GM21825 (cell line): ENCODE data around the gene ARSA.
A peak's percentile ranks its signal among the peaks of the same experiment; 100 is the strongest.
"Not testable (repeated sequence)": the region's sequence is repeated elsewhere in the genome, so short reads cannot be mapped to it uniquely, and the experiment has no call there.

Experiments used
- ATAC-seq: cut with Tn5 transposase; IDR thresholded peaks from one replicate; pipeline ENCODE4 v1.9.1; 2021; ENCODE audit warnings: mild to moderate bottlenecking, moderate library complexity; ENCODE audit not compliant: unreplicated experiment

The ARSA gene

DNA sequence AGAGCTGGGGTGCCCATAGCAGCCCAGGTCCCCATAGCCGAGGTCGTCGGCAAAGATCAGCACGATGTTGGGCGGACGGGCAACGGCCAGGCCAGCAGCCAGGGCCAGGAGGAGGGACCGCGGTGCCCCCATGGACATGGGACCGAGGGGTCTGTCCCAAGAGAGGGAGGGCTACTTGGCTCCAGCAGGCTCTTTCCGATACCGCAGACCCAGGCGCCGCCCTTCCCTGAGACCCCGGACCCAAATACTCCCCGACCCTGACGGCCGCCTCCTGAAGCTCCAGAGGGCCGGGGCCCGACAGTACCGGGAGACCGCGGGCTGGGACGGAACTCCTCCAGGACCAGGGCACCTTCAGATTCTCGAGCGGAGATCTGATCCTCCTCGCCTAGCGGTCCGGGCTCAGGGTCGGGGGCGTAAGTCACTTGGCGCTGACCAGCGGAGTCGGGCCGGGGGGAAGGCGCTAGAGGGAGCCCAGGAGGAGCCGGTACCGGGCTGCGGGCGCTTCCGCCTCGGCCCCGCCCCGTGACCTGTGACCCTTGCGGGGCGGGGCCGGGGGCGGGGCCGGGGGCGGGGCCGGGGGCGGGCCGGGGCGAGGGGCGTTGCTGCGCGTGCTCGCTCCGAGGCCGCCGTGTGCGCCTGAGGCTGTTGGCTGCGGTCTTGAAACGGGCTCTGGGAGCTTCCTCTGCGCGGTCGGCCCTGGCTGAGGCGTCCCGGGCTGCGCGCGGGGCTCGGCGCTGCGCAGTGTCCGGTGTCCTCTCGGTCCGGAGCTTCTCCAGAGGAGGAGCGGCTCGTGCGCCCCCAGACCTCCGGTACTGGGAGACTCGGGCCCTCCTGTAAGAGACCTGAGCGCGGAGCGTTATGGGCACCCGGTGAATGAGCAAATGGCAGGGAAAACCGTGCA is at the start of gene ARSA:
Gene ARSA, minus strand, starts transcription at position 511 of the 901 bp plus-strand sequence. Its CDS starts 373 bp downstream, at position 138.
- peak; percentile 59 for ATAC-seq

DNA sequence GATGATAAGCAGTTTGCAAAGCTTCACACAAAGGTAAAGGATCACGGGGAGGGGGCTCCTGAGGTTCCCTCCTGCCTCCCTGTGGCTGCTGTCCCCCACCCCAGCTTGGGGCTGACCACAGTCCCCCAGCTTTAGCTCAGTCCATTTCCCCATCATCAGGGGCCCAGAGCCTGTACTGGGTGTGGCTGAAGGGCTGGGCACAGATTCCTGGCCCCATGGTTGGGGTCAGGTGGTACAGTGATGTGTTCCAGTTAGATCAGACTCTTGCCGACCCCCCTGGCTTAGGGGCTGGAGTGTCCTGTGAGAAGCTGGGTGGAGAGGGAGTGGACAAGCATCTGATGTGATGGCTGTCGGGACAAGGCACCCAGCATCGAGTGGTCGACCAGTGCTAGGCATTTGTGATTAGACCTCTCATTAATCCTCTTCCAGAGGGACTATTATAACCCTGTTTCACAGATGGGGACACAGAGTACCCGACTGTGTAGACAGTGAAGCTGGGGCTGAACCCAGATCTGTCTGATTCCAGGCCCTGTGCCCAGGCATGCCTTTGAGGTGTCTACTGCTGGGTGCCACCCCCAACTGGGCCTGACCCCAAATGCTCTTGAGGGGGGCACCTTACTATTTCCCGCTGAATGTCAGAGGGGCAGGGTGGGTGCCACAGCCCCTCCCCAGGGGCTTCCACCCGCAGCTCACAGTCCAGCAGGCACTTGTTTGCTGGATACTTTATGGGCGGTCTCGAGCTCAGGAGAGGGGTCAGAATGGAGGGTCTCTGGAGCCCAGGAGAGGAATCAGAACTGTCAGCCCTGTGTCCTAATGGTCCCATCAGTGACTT is 48.9 kb upstream of the ARSA start:
- no peak for ATAC-seq

DNA sequence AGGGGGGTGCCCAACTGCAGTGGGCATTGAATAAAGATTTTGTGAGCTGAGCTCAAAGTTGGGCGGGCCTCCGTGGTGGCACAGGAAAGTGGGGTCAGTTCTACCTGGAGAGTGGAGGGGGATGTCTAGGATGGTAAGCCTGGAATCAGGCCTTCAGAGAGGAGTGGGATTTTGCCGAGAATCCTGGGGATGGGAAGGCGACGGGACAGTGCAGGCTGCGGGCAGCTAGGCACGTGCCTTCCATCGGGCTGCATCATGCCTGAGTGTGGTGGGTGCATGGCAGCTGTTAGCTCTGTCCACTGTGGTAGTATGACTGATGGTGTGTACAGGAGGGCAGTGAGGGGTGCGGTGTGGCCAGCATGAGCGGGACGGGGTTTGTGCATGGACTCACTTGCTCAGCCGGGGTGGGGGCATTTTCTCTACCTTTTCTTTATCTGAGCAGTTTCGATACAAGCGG is 48.3 kb upstream of the ARSA start:
- ATAC-seq: no peak

DNA sequence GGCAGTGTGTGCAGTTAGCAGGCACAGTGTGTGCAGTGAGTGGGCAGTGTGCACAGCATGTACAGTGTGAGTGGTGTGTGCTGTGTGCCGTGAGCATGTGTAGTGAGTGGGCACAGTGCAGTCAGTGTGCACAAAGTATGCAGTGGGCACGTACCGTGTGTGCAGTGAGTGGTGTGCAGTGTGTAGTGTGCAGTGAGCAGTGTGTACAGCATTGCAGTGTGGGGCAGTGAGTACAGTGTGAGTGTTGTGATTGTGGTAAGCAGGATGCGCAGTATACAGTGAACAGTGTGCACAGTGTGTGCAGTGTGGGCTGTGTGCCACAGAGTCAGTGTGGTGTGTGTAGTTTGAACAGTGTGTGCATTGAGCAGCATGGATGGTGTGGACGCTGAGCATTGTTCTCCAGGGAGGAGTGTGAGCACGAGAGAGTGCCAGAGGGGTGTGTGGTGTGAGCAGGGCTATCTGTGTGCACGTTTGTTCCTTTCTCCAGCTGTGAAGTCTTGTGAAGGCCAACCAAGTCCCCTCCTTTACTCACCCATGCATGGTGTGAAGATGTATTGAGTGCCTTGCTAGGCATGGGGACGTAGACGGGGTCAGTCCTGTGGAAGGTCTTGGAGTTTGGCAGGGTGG is 47.7 kb upstream of the ARSA start:
- ATAC-seq: no peak

DNA sequence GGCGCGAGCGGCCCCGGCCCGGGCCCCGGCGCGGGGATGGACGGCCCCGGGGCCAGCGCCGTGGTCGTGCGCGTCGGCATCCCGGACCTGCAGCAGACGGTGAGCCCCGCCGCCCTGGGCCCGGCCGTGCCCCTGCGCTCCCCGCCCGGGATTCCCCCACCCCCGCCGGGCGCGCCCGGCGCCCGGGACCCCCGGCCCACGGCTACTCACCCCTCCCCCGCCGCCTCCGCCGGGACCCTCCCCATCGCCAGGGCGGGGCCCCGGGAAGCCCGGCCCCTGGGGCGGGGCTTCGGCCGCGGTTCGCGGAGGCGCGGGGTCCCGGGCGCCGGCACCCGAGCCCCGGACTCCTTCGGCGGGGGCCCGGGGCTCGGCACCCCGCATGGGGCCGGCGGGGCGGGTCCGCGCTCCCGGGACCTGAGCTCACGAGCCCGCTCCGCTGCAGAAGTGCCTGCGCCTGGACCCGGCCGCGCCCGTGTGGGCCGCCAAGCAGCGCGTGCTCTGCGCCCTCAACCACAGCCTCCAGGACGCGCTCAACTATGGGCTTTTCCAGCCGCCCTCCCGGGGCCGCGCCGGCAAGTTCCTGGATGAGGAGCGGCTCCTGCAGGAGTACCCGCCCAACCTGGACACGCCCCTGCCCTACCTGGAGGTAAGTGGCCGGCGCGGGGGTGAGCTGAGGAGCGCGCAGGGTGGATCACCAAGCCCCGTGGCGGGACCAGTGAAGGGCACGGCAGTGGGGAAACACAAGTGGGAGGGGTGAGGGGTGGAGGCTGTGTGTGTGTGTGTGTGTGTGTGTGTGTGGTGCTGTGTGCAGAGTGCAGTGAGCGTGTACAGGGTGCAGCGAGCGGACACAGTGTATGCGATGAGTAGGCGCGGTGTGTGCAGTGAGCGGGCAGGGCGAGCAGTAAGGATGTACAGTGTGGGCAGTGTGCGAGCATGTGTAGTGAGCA is 46.9 kb upstream of the ARSA start:
- no peak for ATAC-seq

DNA sequence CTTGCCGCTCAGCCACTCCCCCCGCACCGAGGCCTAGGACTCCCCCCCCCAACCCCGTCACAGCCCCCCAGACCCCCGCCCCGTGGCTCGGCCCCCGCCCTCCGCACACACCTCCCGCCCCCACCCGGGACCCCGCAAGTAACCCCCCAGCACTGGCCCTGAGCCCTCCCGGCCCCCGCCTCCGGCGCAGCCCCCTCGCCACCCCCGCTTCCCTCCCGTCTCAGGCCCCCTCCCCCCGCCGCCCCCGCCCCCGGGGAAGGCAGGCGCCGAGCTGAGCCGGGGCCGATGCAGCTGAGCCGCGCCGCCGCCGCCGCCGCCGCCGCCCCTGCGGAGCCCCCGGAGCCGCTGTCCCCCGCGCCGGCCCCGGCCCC is 46.2 kb upstream of the ARSA start:
- ATAC-seq: no peak

DNA sequence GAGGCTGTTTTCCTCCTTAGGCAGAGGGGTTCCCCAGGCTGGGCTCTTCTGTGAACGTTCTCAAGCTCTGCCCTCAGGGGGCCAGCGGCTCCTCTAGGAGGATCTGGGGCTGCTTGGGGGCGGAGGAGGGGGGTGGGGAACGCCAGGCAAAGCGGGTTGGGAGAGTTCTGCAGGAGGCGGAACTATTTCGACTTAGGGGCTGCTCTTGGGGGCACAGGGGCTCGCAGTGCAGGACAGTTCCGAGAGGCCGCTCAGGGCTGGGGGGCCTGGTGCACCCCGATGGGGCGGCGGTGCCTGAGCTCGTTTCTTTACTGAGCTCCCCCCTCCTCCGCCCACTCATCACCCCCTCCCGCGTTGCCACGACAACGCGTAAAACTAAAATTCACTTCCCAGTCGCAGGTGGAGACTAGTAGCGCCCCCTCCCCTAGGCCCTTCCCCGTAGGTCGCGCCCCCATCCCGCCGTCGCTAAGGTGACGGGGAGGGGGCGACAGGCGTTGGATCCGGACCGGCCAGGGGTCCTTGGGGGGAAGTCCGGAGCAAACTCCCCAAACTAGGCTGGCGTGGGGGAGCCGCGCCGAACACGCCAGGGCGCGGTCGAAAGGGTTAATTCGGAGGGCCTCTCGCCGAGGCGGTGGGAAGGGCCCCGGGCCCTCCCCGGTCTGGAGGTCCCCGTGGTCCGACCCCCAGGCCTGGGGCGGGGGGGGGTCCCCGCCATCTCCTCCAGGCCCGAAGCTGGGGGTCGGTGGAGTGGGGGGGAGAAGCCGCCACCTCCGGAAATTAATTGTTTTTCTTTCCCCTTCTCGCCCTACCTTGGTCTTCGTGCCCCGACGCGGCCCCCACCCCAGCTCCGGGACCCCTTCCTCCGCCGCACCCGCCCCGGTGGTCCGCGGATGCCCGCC is 45.5 kb upstream of the ARSA start:
- no peak for ATAC-seq

DNA sequence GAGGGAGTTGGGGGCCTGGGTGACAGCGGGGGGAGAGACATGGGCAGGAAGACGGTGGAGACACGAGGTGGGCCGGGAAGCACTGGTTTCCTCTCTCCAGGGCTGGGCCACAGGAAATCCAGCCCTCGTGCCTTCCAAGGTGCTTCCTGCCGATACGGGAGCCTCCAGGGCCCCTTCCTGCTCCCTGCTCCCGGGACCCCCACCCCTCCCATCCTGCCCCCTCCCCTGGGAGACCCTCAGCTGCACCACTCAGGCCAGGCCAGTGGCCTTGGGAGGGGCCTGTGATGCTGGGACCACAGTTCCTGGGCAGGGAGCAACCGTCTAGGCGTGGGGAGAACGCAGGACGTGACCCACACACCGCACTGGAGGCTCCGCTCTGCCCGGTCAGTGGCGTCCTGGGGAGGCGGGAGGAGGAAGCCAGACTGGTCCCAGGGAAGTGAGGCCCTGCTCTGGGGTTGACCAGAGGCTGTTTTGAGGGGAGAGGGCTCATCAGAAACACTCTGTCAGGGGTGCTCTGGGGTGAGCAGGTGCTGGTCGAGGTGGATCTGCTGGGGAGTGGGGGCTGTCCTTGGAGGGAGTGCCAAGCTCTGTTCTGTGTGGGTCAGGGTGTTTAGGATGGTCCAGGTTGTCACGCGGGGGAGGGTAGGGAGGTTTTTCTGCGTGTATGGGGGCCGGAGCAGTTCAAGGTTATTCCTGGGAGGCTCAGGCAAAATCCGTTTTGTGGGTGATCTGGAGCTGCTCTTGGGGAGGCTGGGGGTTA is 44.7 kb upstream of the ARSA start, which contains the start of gene SHANK3:
Gene SHANK3, plus strand, starts transcription at position 353 of the 760 bp plus-strand sequence.
- ATAC-seq: no peak

DNA sequence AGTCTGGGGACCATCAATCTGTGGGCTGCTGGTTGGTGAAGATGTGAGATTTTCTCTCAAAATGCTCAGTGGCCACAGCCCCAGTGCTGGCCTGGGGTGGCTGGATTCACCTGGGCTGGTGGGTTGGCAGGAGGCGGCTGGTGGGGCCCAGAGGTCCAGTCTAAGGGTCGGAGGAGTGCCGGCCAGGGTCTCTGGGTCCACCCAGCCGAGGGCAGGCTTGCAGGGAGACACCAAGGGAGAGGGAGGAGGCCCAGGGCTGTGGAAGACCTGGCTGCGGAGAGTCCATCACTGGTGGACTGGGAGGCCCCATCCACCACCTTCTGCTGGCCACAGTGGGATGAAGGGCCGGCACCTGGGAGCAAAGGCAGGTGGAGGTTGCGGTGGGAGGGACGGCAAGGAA is 44.1 kb upstream of the ARSA start:
- ATAC-seq: no peak

DNA sequence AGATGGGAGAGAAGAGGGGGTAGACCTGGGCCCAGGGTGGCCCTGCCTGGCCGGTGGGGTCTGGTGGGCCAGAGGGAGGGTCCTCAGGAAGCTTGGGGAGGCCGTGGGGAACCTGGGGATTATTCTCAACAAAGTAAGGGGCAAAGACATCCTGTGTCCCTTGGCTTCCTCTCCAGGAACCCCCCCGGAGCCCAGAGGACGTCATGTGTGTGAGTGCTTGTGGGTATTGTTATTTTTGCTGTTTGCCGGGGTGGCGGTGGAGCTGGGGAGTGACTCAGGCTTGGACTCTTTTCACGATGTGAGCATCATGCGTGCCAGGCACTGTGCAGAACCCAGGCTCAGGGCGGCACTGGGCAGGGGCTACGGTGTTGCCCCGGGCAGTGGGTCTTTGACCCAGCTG is 43.7 kb upstream of the ARSA start:
- ATAC-seq: no peak

DNA sequence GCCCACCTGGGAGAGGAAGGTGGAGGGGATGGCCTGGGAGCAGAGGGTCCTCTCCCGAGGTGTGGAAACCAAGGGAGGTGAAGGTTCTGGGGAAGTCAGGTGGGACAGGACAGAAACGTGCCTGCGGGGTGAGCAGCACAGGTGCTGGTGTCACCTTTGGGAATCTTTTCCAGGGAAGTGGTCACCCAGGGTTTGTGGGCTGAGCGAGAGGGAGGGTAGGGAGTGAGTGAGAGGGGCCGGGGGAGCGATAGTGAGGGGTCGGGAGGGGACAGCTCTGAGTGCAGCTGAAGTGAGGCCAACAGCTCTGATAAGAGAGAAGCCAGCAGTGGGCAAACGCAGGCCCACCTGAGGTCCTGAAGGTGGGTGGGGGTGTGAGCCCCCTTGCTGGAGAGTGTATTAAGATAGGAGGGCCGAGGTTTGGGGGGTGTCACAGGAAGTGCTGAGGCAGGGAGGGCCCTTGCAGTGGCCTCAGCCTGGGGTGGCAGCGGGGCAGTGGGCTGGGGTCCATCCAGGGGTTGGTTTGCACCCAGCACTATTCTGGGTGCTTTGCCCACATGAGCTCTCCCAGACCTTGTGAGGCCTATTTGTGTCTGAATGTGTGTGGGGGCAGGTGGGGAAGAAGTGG is 43.1 kb upstream of the ARSA start:
- no peak for ATAC-seq

DNA sequence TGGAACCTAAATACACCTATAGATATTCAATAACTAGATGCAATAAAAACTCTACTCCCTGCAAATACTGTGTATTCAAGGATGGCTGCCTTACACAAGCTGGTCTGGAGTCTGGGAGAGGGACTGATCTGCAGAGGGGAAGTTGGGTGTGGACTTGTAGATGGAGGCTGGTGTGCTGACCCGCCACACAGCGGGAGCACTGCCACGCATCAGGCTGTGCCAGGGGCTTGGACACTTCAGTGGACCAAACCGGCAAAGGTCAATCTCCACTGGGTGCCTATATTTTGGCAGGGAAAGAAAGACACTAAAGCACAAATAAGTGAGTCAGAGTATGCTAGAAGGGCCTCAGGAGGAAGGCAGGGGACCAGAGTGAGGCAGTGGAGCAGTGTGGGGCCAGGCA is 42.6 kb upstream of the ARSA start:
- no peak for ATAC-seq

DNA sequence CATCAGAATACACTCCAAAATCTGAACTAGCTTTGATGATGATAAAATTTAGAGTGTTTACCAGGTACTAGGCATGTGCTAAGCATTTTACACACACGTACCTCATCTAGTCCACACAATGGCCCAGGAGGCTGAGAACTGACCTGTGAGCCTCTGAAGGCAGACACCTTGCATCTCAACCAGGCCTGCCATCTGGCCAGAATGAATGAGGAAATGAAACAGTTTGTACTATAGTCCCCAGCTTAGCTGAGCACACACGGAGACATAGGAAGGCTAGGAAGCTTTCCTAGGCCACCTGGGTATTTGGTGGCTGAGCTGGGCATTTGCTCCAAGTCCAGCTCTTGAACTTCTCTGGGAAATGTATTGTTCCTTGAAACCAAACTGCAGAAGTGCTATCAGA is 37.8 kb upstream of the ARSA start:
- no peak for ATAC-seq

DNA sequence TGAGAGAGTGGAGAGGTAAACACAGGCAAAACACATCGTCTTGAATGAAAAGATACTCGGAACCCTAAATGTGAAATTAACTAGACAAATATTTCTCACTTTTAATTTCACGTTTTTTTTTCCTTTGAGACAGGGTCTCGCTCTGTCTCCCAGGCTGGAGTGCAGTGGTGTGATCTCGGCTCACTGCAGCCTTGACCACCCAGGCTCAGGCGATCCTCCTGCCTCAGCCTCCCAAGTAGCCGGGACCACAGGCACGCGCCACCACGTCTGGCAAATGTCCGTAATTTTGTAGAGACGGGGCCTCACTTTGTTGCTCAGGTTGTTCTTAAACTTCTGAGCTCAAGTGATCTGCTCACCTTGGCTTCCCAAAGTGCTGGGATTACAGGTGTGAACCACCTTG is 37.3 kb upstream of the ARSA start:
- no peak for ATAC-seq

DNA sequence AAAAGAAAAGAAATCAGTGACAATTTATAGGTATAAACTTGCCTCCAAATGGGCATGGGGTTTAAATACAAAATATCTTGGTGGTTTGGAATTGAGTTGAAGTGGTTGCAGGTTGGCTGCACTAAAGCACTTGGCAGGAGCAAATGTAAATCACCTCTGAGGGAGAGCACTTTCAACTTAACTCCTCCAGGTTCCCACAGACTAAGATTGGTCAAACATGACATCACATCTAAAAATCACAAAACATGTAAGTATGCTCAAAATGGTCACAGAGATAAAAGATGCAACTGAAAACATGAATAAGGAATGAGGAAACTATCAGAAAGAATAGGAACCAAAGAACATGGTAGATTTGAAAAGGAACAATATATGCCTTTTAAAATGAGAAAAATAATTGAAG is 32.4 kb upstream of the ARSA start:
- no peak for ATAC-seq

DNA sequence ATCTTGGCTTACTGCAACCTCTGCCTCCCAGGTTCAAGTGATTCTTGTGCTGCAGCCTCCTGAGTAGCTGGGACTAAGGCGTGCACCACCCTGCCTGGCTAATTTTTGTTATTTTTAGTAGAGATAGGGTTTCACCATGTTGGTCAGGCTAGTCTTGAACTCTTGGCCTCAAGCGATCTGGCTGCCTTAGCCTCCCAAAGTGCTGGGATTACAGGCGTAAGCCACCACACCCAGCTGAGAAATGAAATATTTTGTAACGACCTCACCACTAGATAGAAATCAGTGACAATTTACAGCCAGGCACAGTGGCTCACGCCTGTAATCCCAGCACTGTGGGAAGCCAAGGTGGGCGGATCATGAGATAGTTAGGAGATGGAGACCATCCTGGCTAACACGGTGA is 31.8 kb upstream of the ARSA start:
- ATAC-seq: not testable (repeated sequence)

DNA sequence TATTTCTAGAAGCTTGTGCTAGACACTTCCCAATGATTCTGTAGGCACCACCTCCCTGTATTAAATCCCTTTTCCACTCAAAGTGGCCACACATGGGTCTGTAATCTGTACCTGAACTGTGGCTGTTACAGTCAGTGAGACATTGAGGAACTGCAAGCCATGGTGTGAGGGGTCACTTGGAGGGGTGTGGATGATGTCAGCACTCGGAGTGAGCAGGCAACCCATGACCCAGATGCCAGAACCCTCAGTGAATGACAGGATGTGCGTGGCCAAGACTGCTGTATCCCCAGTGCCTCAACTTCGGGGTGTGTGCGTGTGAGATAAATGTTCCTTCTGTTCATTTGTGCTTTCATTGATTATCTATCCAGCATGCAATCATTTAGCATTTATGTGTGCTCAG is 30.0 kb upstream of the ARSA start:
- ATAC-seq: no peak
